H1 (cell line): ENCODE measurements around the gene KRTAP19-6. TPM values are rescaled to one million over a fixed set of nuclear protein-coding genes. Genes with fewer than 3 reads are reported as not detected.

Experiments
- CTCF ChIA-PET: fragments of 300-600 bp; sonication (Branson Sonifier 250); formaldehyde crosslinking; loops from one replicate; lab custom pipeline; 2021; ENCODE audit not compliant: partially characterized antibody; lab: Charles Lee
- POLR2A ChIA-PET: fragments of 300-600 bp; sonication (Branson Sonifier 250); formaldehyde crosslinking; loops from one replicate; lab custom pipeline; 2021; ENCODE audit warnings: inconsistent platforms; ENCODE audit not compliant: partially characterized antibody; lab: Charles Lee
- DNase-seq, 2 experiments: peaks; one replicate each; pipeline versions ENCODE4 v3.0.0 to v3.0.0-alpha.2; 2010 to 2022; ENCODE audit warnings: low spot score in 2 of 2, low read depth in 1 of 2, mixed read lengths in 1 of 2
- FAIRE-seq: peaks from 2 replicates; lab custom pipeline; 2011; peaks lifted over from hg19 to GRCh38; lab: Jason Lieb, UNC
- H2AFZ ChIP-seq: 2 replicates; pipeline ENCODE4 v1.8.1; 2012; ENCODE audit warnings: low read length, inconsistent platforms
- H2AK5ac ChIP-seq: 2 replicates; pipeline ENCODE4 v1.6.1; 2013; ENCODE audit warnings: low read depth, low read length
- H2BK120ac ChIP-seq: replicated peaks from 2 replicates; pipeline ENCODE3; 2013; ENCODE audit warnings: low read depth, low read length, inconsistent platforms
- H2BK12ac ChIP-seq: 2 replicates; pipeline ENCODE4 v1.6.1; 2013; ENCODE audit warnings: low read depth, low read length
- H2BK15ac ChIP-seq: 2 replicates; pipeline ENCODE4 v1.6.1; 2013; ENCODE audit warnings: low read length
- H2BK20ac ChIP-seq: 2 replicates; pipeline ENCODE4 v1.6.1; 2013; ENCODE audit warnings: low read length
- H2BK5ac ChIP-seq: 2 replicates; pipeline ENCODE4 v1.6.1; 2013; ENCODE audit warnings: low read depth, low read length
- H3K14ac ChIP-seq: 2 replicates; pipeline ENCODE4 v1.6.1; 2013; ENCODE audit warnings: inconsistent platforms; ENCODE audit not compliant: insufficient read length
- H3K18ac ChIP-seq: 2 replicates; pipeline ENCODE4 v1.6.1; 2013; ENCODE audit warnings: low read length; ENCODE audit errors: extremely low read depth
- H3K23ac ChIP-seq: 2 replicates; pipeline ENCODE4 v1.6.1; 2013; ENCODE audit warnings: inconsistent platforms; ENCODE audit not compliant: insufficient read length
- H3K23me2 ChIP-seq: 2 replicates; pipeline ENCODE4 v1.6.1; 2013; ENCODE audit warnings: low read depth, low read length
- H3K27ac ChIP-seq: 2 replicates; pipeline ENCODE4 v1.6.1; 2011; ENCODE audit warnings: low read depth, low read length, inconsistent platforms
- H3K27me3 ChIP-seq, 4 experiments: replicated peaks in 1 of 4; 1 replicate in 1 of 4; 2 replicates in 3 of 4; pipeline versions ENCODE4 v1.6.1 to v1.8.1; 2011 to 2013; ENCODE audit warnings: low read length in 3 of 4, mild to moderate bottlenecking in 3 of 4, inconsistent platforms in 2 of 4, mixed read lengths in 2 of 4, moderate library complexity in 1 of 4; ENCODE audit not compliant: control insufficient read depth in 3 of 4, insufficient read depth in 3 of 4; ENCODE audit errors: extremely low read depth in 1 of 4
- H3K36me3 ChIP-seq, 4 experiments: 2 replicates each; pipeline versions ENCODE4 v1.6.1 to v1.8.1; 2011 to 2013; ENCODE audit warnings: mild to moderate bottlenecking in 4 of 4, low read length in 3 of 4, moderate library complexity in 2 of 4, control low read depth in 1 of 4, inconsistent platforms in 1 of 4; ENCODE audit not compliant: insufficient read depth in 4 of 4, control insufficient read depth in 2 of 4
- H3K4ac ChIP-seq: replicated peaks from 2 replicates; pipeline ENCODE3; 2013; ENCODE audit warnings: low read length, low read depth, mixed read lengths, inconsistent platforms; ENCODE audit not compliant: insufficient read length
- H3K4me1 ChIP-seq, 4 experiments: replicated peaks in 1 of 4; 1 replicate in 1 of 4; 2 replicates in 3 of 4; pipeline versions ENCODE4 v1.6.1 to v1.8.1; 2011 to 2013; ENCODE audit warnings: low read length in 3 of 4, inconsistent platforms in 2 of 4, mixed read lengths in 1 of 4; ENCODE audit not compliant: insufficient read depth in 4 of 4, control insufficient read depth in 3 of 4
- H3K4me2 ChIP-seq, 2 experiments: 2 replicates each; pipeline versions ENCODE4 v1.6.1 to v1.8.1; 2011 to 2013; ENCODE audit warnings: low read depth in 2 of 2, low read length in 2 of 2, control low read depth in 1 of 2, inconsistent platforms in 1 of 2, mild to moderate bottlenecking in 1 of 2; ENCODE audit not compliant: insufficient read depth in 1 of 2
- H3K4me3 ChIP-seq, 4 experiments: fragments of 200-600, 300-600 bp in 1 of 4; sonication (generic), shearing (Covaris generic), sonication (Bioruptor Twin) in 1 of 4; 2 replicates each; pipeline versions ENCODE4 v1.5.1 to v1.8.1; 2011 to 2016; ENCODE audit warnings: low read length in 4 of 4, low read depth in 3 of 4, control low read depth in 2 of 4, inconsistent platforms in 2 of 4, mild to moderate bottlenecking in 2 of 4, mixed read lengths in 1 of 4, moderate library complexity in 1 of 4; ENCODE audit not compliant: insufficient read depth in 2 of 4; ENCODE audit errors: extremely low read depth in 1 of 4
- H3K56ac ChIP-seq: replicated peaks from 2 replicates; pipeline ENCODE3; 2013; ENCODE audit warnings: low read depth, mild to moderate bottlenecking, mixed read lengths, low read length, inconsistent platforms; ENCODE audit not compliant: insufficient read length
- H3K79me1 ChIP-seq: 2 replicates; pipeline ENCODE4 v1.6.1; 2013; ENCODE audit warnings: low read depth, low read length, control low read depth
- H3K79me2 ChIP-seq, 2 experiments: 2 replicates each; pipeline versions ENCODE4 v1.6.1 to v1.8.1; 2012 to 2013; ENCODE audit warnings: low read length in 2 of 2, mild to moderate bottlenecking in 2 of 2, inconsistent platforms in 1 of 2; ENCODE audit not compliant: insufficient read depth in 2 of 2, control insufficient read depth in 1 of 2
- H3K9ac ChIP-seq, 4 experiments: replicated peaks in 1 of 4; 1 replicate in 1 of 4; 2 replicates in 3 of 4; pipeline versions ENCODE4 v1.6.1 to v1.8.1; 2011 to 2013; ENCODE audit warnings: low read depth in 3 of 4, low read length in 3 of 4, control low read depth in 2 of 4, mild to moderate bottlenecking in 2 of 4, moderate library complexity in 2 of 4, inconsistent platforms in 1 of 4; ENCODE audit errors: extremely low read depth in 1 of 4
- H3K9me3 ChIP-seq, 2 experiments: 2 replicates each; pipeline versions ENCODE4 v1.6.1 to v1.8.1; 2012 to 2013; ENCODE audit warnings: mild to moderate bottlenecking in 2 of 2, moderate library complexity in 2 of 2, control low read depth in 1 of 2, inconsistent platforms in 1 of 2, low read depth in 1 of 2, low read length in 1 of 2, mixed read lengths in 1 of 2; ENCODE audit not compliant: insufficient read depth in 2 of 2
- H4K20me1 ChIP-seq, 2 experiments: replicated peaks in 1 of 2; 2 replicates each; pipeline versions ENCODE3 to v1.8.1; 2011 to 2013; ENCODE audit warnings: inconsistent platforms in 2 of 2, low read length in 2 of 2, mild to moderate bottlenecking in 1 of 2; ENCODE audit not compliant: insufficient read depth in 2 of 2, control insufficient read depth in 1 of 2
- H4K5ac ChIP-seq: 2 replicates; pipeline ENCODE4 v1.6.1; 2013; ENCODE audit warnings: low read length, low read depth, mixed read lengths, inconsistent platforms; ENCODE audit not compliant: insufficient read length
- H4K8ac ChIP-seq: 2 replicates; pipeline ENCODE4 v1.8.0; 2013; ENCODE audit warnings: mild to moderate bottlenecking, moderate library complexity, low read length, inconsistent platforms; ENCODE audit not compliant: insufficient read depth; ENCODE audit errors: extremely low read depth
- H4K91ac ChIP-seq: replicated peaks from 2 replicates; pipeline ENCODE3; 2013; ENCODE audit warnings: low read length, mixed read lengths, inconsistent platforms; ENCODE audit not compliant: insufficient read length
- ASH2L ChIP-seq: fragments of 200-600, 300-600 bp; sonication (generic); IDR thresholded peaks from one replicate; pipeline ENCODE4 v1.7.1; 2017; ENCODE audit warnings: low read length
- CBX5 ChIP-seq: fragments of 300-800, 300-1000 bp; sonication (generic); IDR thresholded peaks from 2 replicates; pipeline ENCODE4 v1.7.1; 2016; ENCODE audit warnings: antibody characterized with exemption, low read length, low read depth
- CEBPB ChIP-seq: IDR thresholded peaks from 2 replicates; pipeline ENCODE4 v1.6.1; 2012; ENCODE audit warnings: low read depth, low read length
- CREB1 ChIP-seq: IDR thresholded peaks from 2 replicates; pipeline ENCODE4 v1.6.1; 2012; ENCODE audit warnings: inconsistent platforms
- E2F6 ChIP-seq: IDR thresholded peaks from 2 replicates; pipeline ENCODE4 v1.6.1; 2012; ENCODE audit warnings: inconsistent platforms
- EGR1 ChIP-seq: IDR thresholded peaks from 2 replicates; pipeline ENCODE4 v1.6.1; 2011; ENCODE audit warnings: low read depth, low read length, borderline replicate concordance
- EP300 ChIP-seq, 2 experiments: IDR thresholded peaks; 1 replicate in 1 of 2; 2 replicates in 1 of 2; pipeline ENCODE4 v1.6.1; 2011 to 2012; ENCODE audit warnings: low read depth in 2 of 2, low read length in 2 of 2, mild to moderate bottlenecking in 2 of 2, borderline replicate concordance in 1 of 2, inconsistent platforms in 1 of 2, moderate library complexity in 1 of 2
- HDAC2 ChIP-seq, 2 experiments: fragments of 300-600 bp in 1 of 2; sonication (generic) in 1 of 2; IDR thresholded peaks; 2 replicates each; pipeline ENCODE4 v1.6.1; 2011 to 2012; ENCODE audit warnings: low read depth in 2 of 2, low read length in 2 of 2, mild to moderate bottlenecking in 2 of 2, moderate library complexity in 2 of 2, borderline replicate concordance in 1 of 2, inconsistent platforms in 1 of 2
- NANOG ChIP-seq: IDR thresholded peaks from 2 replicates; pipeline ENCODE4 v1.6.1; 2011; ENCODE audit warnings: low read length, low read depth, mild to moderate bottlenecking, inconsistent platforms; ENCODE audit not compliant: insufficient read depth, poor library complexity, severe bottlenecking
- POU5F1 ChIP-seq: IDR thresholded peaks from 2 replicates; pipeline ENCODE4 v1.6.1; 2011; ENCODE audit warnings: low read depth, mild to moderate bottlenecking, low read length, moderate library complexity
- RFX5 ChIP-seq: IDR thresholded peaks from 2 replicates; pipeline ENCODE4 v1.6.1; 2011; ENCODE audit warnings: low read depth, low read length, improper control_type of control experiment, borderline replicate concordance
- USF2 ChIP-seq: IDR thresholded peaks from 2 replicates; pipeline ENCODE4 v1.6.1; 2011; ENCODE audit warnings: low read length, improper control_type of control experiment
- WGBS, 2 experiments: shearing (Covaris generic) in 1 of 2; methylation state at CpG; one replicate each; pipeline versions ENCODE4 v1.1.6 to v1.1.7; 2013 to 2015; ENCODE audit warnings: low lambda C conversion rate in 2 of 2, mixed read lengths in 2 of 2, inconsistent platforms in 1 of 2, low coverage in 1 of 2, missing lambda C conversion rate in 1 of 2; ENCODE audit not compliant: insufficient replicate concordance in 2 of 2, insufficient coverage in 1 of 2, insufficient read length in 1 of 2; ENCODE audit errors: extremely low coverage in 1 of 2, missing lambda C conversion rate in 1 of 2; 5-methylcytosine and 5-hydroxymethylcytosine counted together
- polyA plus RNA-seq, 7 experiments: library from polyadenylated mRNA; depleted of rRNA in 3 of 7; stranded (reverse) in 5 of 7; unstranded in 2 of 7; fragments of >200 nt in 5 of 7; fragments of 200-250 nt in 2 of 7; gene quantifications; 1 replicate in 5 of 7; 2 replicates in 1 of 7; 4 replicates in 1 of 7; pipeline versions ENCODE4 v1.2.1 to v1.2.3, GENCODE V29; 2011 to 2013; ENCODE audit warnings: missing spikeins in 2 of 7, mixed read lengths in 2 of 7
- total RNA-seq: library from RNA; stranded (reverse); fragmentation: NEBNext Ultra II Directional; extraction: Animal tissue kit (Norgen Biotek cat#: 25700); gene quantifications from 2 replicates; pipeline ENCODE4 v1.2.1, GENCODE V29; 2021

Gene KRTAP19-6
- total and polyA plus RNA-seq, 2 of the 8 experiments (the other 6 are each of a cell fraction or from before 2014, with no cell fraction given) = not detected

- no peak overlapping the region for H3K4me2 ChIP-seq
- H3K79me2 ChIP-seq = no peaks in the 10 kb centered on the region
- no peak overlapping the region for H3K9ac ChIP-seq
- ChIA-PET POLR2A (no interaction called here), CTCF (no interaction called here)
- no peak overlapping the region for H4K8ac ChIP-seq
- no peak overlapping the region for H4K91ac ChIP-seq
- no peaks in the 10 kb centered on the region for H3K23me2 ChIP-seq
- H2BK20ac ChIP-seq = no peak overlapping the region
- no peak overlapping the region for H2AFZ ChIP-seq
- no peaks in the 10 kb centered on the region for H4K20me1 ChIP-seq
- H2BK15ac ChIP-seq = no peak overlapping the region
- WGBS, 2 experiments = 87% methylated on average over 2 of the region's 2 CpGs; no CpG with 5 or more reads in 1 of the 2 experiments
- H2AK5ac ChIP-seq = no peak overlapping the region
- 0 out of 4 replicates have a peak, but pooled peaks cover 0 to 4% of the 10 kb centered on the region in 2 experiments for H3K9me3 ChIP-seq
- H3K14ac ChIP-seq = no peak overlapping the region
- H2BK5ac ChIP-seq = no peak overlapping the region
- no peak overlapping the region for H3K18ac ChIP-seq
- H3K79me1 ChIP-seq = no peaks in the 10 kb centered on the region
- no peak overlapping the region for H3K4me3 ChIP-seq
- no peaks in the 10 kb centered on the region for H3K36me3 ChIP-seq
- H3K23ac ChIP-seq = no peak overlapping the region
- no peak overlapping the region for H3K27ac ChIP-seq
- no peak overlapping the region for H2BK120ac ChIP-seq
- H2BK12ac ChIP-seq = no peak overlapping the region
- H3K4me1 ChIP-seq = no peaks in the 10 kb centered on the region
- FAIRE-seq (no peak), DNase-seq (no peak)
- H3K4ac ChIP-seq = no peak overlapping the region
- H4K5ac ChIP-seq = no peak overlapping the region
- no peak overlapping the region for H3K56ac ChIP-seq
- no peaks in the 10 kb centered on the region for H3K27me3 ChIP-seq
- TF ChIP-seq USF2 (no peak), EP300 (IDR thresholded peaks at IDR 0.05; ENCODE audit: borderline replicate concordance in 1 of 2, low read depth in 2 of 2, low read length in 2 of 2) (no peak), RFX5 (no peak), POU5F1 (no peak), CEBPB (no peak), HDAC2 (IDR thresholded peaks at IDR 0.05; ENCODE audit: borderline replicate concordance in 1 of 2, low read depth in 2 of 2, low read length in 2 of 2) (no peak), ASH2L (no peak), CBX5 (no peak), NANOG (no peak), EGR1 (no peak), CREB1 (no peak), E2F6 (no peak)
These were observed 22.0 kb upstream of the KRTAP19-6 start for GRCh38 chr21:30563630-30564029.
